ENCODE data around the gene ZCCHC14. TPM values are rescaled to one million over a fixed set of nuclear protein-coding genes. Genes with fewer than 3 reads are reported as not detected.

The ZCCHC14 gene
- polyA plus RNA-seq, 2 of the 4 experiments (the other 2 are of a cell fraction), result 3.8 to 7.3 TPM

- POLR2A ChIA-PET, result no interaction called here
These were observed 43.3 kb upstream of the ZCCHC14 start for GRCh38 chr16:87535855-87536794.

GRCh38 chr16:87535457-87535854, 42.6 kb upstream of the ZCCHC14 start:
- ATAC-seq (no peak), DNase-seq (ENCODE audit: low read depth in 1 of 2, low spot score in 1 of 2) (no peak), FAIRE-seq (no peak)
- POLR2A ChIA-PET, result no interaction called here
- CTCF ChIA-PET, result interaction anchor here (0.7 to 1.8 kb wide), 4 partner anchors 14 to 119 kb away, joined by 3 to 5 read pairs (median 4); no protein-coding TSS in a partner anchor
- WGBS (ENCODE audit: missing lambda C conversion rate), result 8% methylated on average over 3 of the region's 3 CpGs
- no peak for TF ChIP-seq ZSCAN20 (CRISPR knock-in tag; IDR thresholded peaks at IDR 0.05)
- TF ChIP-seq E2F6 (IDR thresholded peaks at IDR 0.05; ENCODE audit: borderline replicate concordance, low read depth), result no peak
- no peak for TF ChIP-seq JUNB (IDR thresholded peaks at IDR 0.05)
- TF ChIP-seq HDAC2 (IDR thresholded peaks at IDR 0.05), result no peak
- TF ChIP-seq EHMT2 (IDR thresholded peaks at IDR 0.05; ENCODE audit: low read depth), result no peak
- TF ChIP-seq JUN (IDR thresholded peaks at IDR 0.05), result no peak
- no peak for TF ChIP-seq USF2 (IDR thresholded peaks at IDR 0.05)
- TF ChIP-seq MAX (IDR thresholded peaks at IDR 0.05), result no peak
- no peak for TF ChIP-seq PBX3 (IDR thresholded peaks at IDR 0.05)
- TF ChIP-seq ZNF302 (CRISPR knock-in tag; IDR thresholded peaks at IDR 0.05), result no peak
- no peak for TF ChIP-seq CBX8 (IDR thresholded peaks at IDR 0.05)
- no peak for TF ChIP-seq KDM1A (IDR thresholded peaks at IDR 0.05; ENCODE audit: low read depth)
- TF ChIP-seq MYC (IDR thresholded peaks at IDR 0.05; ENCODE audit: borderline replicate concordance, low read length), result no peak
- TF ChIP-seq TP53 (CRISPR knock-in tag; IDR thresholded peaks at IDR 0.05), result no peak
- TF ChIP-seq HOXB5 (CRISPR knock-in tag; IDR thresholded peaks at IDR 0.05), result no peak
- TF ChIP-seq ATOH8 (CRISPR knock-in tag; IDR thresholded peaks at IDR 0.05; ENCODE audit: low read depth), result no peak
- no peak for TF ChIP-seq REST (IDR thresholded peaks at IDR 0.05)
- TF ChIP-seq KDM5A (IDR thresholded peaks at IDR 0.05), result no peak
- TF ChIP-seq EP300 (IDR thresholded peaks at IDR 0.05), result no peak
- no peak for TF ChIP-seq NR3C1 (IDR thresholded peaks at IDR 0.05)
- no peak overlapping the region for H3K4me2 ChIP-seq
- H3K4me1 ChIP-seq, result no peaks in the 10 kb centered on the region
- H3K4me3 ChIP-seq, result no peak overlapping the region
- H3K9me3 ChIP-seq, result peaks cover 73% of the 10 kb centered on the region
- no peak overlapping the region for H3K27ac ChIP-seq

More at GRCh38 chr16:87535855-87536794, 43.3 kb upstream of the ZCCHC14 start:
- 12% methylated on average over 13 of the region's 13 CpGs for WGBS (ENCODE audit: missing lambda C conversion rate)
- no peak for DNase-seq (ENCODE audit: low read depth in 1 of 2, low spot score in 1 of 2)
- H3K4me3 ChIP-seq, result peak overlapping the region; percentile 27; the same call in 2 of the 3 replicates
- H3K9me3 ChIP-seq, result peaks cover 67% of the 10 kb centered on the region
- no peak for ATAC-seq
- TF ChIP-seq MAZ (IDR thresholded peaks at IDR 0.05; ENCODE audit: borderline replicate concordance, low read depth, low read length) (no peak), TFCP2L1 (CRISPR knock-in tag; IDR thresholded peaks at IDR 0.05) (no peak), NR3C1 (IDR thresholded peaks at IDR 0.05) (no peak), MAX (IDR thresholded peaks at IDR 0.05) (no peak)
- H3K4me2 ChIP-seq, result peak overlapping the region; percentile 45
- no peak overlapping the region for H3K27ac ChIP-seq
- FAIRE-seq, result no peak
- CTCF ChIA-PET, result interaction anchor here (0.7 to 1.1 kb wide), 2 partner anchors 15 to 26 kb away, joined by 4 to 5 read pairs; no protein-coding TSS in a partner anchor
- H3K4me1 ChIP-seq, result no peaks in the 10 kb centered on the region

Measured in A549 (cell line).